WTC11 (cell line): Measurements from ENCODE around the gene GPR3. TPM values are rescaled to one million over a fixed set of nuclear protein-coding genes. Genes with fewer than 3 reads are reported as not detected.

Source experiments
- ATAC-seq: fragments of 200-7000 bp; cut with Tn5 transposase; 2 replicates; pipeline ENCODE4 v1.10.0; 2021; ENCODE audit warnings: mild to moderate bottlenecking, moderate library complexity
- CTCF ChIA-PET: fragments of 300-600 bp; sonication (Branson Sonifier 250); formaldehyde crosslinking; loops from one replicate; lab custom pipeline; 2021; ENCODE audit warnings: antibody characterized with exemption; lab: Charles Lee
- POLR2A ChIA-PET: fragments of 350-600 bp; sonication (Branson Sonifier 250); formaldehyde crosslinking; loops from one replicate; lab custom pipeline; 2021; ENCODE audit warnings: antibody characterized with exemption; lab: Charles Lee
- DNase-seq: peaks from one replicate; pipeline ENCODE4 v3.0.0; 2021; ENCODE audit warnings: low spot score
- H3K27ac Mint-ChIP-seq: 2 replicates; pipeline ENCODE4 v1.8.0; 2021; ENCODE audit warnings: mixed read lengths
- H3K27me3 Mint-ChIP-seq: 2 replicates; pipeline ENCODE4 v1.8.0; 2021; ENCODE audit warnings: low read depth, mild to moderate bottlenecking, moderate library complexity, mixed read lengths
- H3K36me3 Mint-ChIP-seq: 2 replicates; pipeline ENCODE4 v1.8.0; 2021; ENCODE audit warnings: mixed read lengths
- H3K4me1 Mint-ChIP-seq: 2 replicates; pipeline ENCODE4 v1.8.0; 2022; ENCODE audit warnings: mixed read lengths
- H3K4me3 Mint-ChIP-seq: 2 replicates; pipeline ENCODE4 v1.8.0; 2021; ENCODE audit warnings: mild to moderate bottlenecking, moderate library complexity, mixed read lengths
- H3K9me3 Mint-ChIP-seq: 2 replicates; pipeline ENCODE4 v1.8.0; 2021; ENCODE audit warnings: mixed read lengths
- CREB1 ChIP-seq: sonication (generic); formaldehyde crosslinking; IDR thresholded peaks from 2 replicates; pipeline ENCODE4 v1.8.0; 2023; ENCODE audit warnings: mild to moderate bottlenecking, missing genetic modification reagents
- ESRRA ChIP-seq: sonication (generic); formaldehyde crosslinking; IDR thresholded peaks from 2 replicates; pipeline ENCODE4 v1.8.1; 2022; ENCODE audit warnings: mild to moderate bottlenecking, missing genetic modification reagents, borderline replicate concordance
- ETV6 ChIP-seq: sonication (generic); formaldehyde crosslinking; IDR thresholded peaks from 2 replicates; pipeline ENCODE4 v1.8.1; 2022; ENCODE audit warnings: mild to moderate bottlenecking, missing genetic modification reagents
- GRHL2 ChIP-seq: fragments of 250-450 bp; sonication (Bioruptor Pico); IDR thresholded peaks from 2 replicates; pipeline ENCODE4 v1.8.0; 2022; ENCODE audit warnings: mild to moderate bottlenecking, moderate library complexity; ENCODE audit not compliant: insufficient replicate concordance, severe bottlenecking
- HMGXB4 ChIP-seq: sonication (generic); formaldehyde crosslinking; IDR thresholded peaks from 2 replicates; pipeline ENCODE4 v1.8.1; 2023; ENCODE audit warnings: mild to moderate bottlenecking, moderate library complexity, missing genetic modification reagents
- IRF2 ChIP-seq: sonication (generic); formaldehyde crosslinking; IDR thresholded peaks from 2 replicates; pipeline ENCODE4 v1.8.0; 2022; ENCODE audit warnings: low read depth, missing genetic modification reagents, borderline replicate concordance
- RELA ChIP-seq: sonication (generic); formaldehyde crosslinking; IDR thresholded peaks from 2 replicates; pipeline ENCODE4 v1.8.1; 2022; ENCODE audit warnings: missing genetic modification reagents, mild to moderate bottlenecking, borderline replicate concordance
- SOX15 ChIP-seq: fragments of 250-450 bp; sonication (Bioruptor Pico); IDR thresholded peaks from 2 replicates; pipeline ENCODE4 v1.9.0; 2021; ENCODE audit warnings: mild to moderate bottlenecking
- SP1 ChIP-seq: sonication (generic); formaldehyde crosslinking; conservative IDR thresholded peaks from 2 replicates; pipeline ENCODE4 v1.8.1; 2022; ENCODE audit warnings: missing genetic modification reagents
- USF2 ChIP-seq: sonication (generic); formaldehyde crosslinking; IDR thresholded peaks from 2 replicates; pipeline ENCODE4 v1.8.1; 2023; ENCODE audit warnings: mild to moderate bottlenecking, missing genetic modification reagents, moderate library complexity
- ZBTB21 ChIP-seq: sonication (generic); formaldehyde crosslinking; IDR thresholded peaks from 2 replicates; pipeline ENCODE4 v1.8.1; 2023; ENCODE audit warnings: mild to moderate bottlenecking, missing genetic modification reagents, borderline replicate concordance
- ZBTB43 ChIP-seq: sonication (generic); formaldehyde crosslinking; IDR thresholded peaks from 2 replicates; pipeline ENCODE4 v1.8.1; 2023; ENCODE audit warnings: mild to moderate bottlenecking, missing genetic modification reagents
- ZNF121 ChIP-seq: sonication (generic); formaldehyde crosslinking; IDR thresholded peaks from 2 replicates; pipeline ENCODE4 v1.8.0; 2023; ENCODE audit warnings: missing genetic modification reagents
- ZNF423 ChIP-seq: fragments of 250-450 bp; sonication (Bioruptor Pico); IDR thresholded peaks from 2 replicates; pipeline ENCODE4 v2.1.2; 2022; ENCODE audit warnings: mild to moderate bottlenecking, moderate library complexity
- ZNF425 ChIP-seq: fragments of 250-450 bp; sonication (Bioruptor Pico); conservative IDR thresholded peaks from 2 replicates; pipeline ENCODE4 v1.9.0; 2021; ENCODE audit warnings: mild to moderate bottlenecking
- total RNA-seq: library from RNA; stranded (reverse); gene quantifications from 3 replicates; pipeline ENCODE4 v1.2.3, GENCODE V29; 2021
- TF ChIP-seq, protein P1 (sequence below): fragments of 250-450 bp; sonication (Bioruptor Pico); IDR thresholded peaks from 2 replicates; pipeline ENCODE4 v2.1.2; 2022; ENCODE audit warnings: mild to moderate bottlenecking, moderate library complexity

GPR3 gene
- total RNA-seq, 1 experiment from 2014 or later = 12.4 TPM

GRCh38 chr1:27409669-27410068, 17.2 kb downstream of the GPR3 start (continued):
- TF ChIP-seq ESRRA (CRISPR knock-in tag) = no peak
- TF ChIP-seq HMGXB4 (CRISPR knock-in tag) = no peak
- TF ChIP-seq, protein P1, sequence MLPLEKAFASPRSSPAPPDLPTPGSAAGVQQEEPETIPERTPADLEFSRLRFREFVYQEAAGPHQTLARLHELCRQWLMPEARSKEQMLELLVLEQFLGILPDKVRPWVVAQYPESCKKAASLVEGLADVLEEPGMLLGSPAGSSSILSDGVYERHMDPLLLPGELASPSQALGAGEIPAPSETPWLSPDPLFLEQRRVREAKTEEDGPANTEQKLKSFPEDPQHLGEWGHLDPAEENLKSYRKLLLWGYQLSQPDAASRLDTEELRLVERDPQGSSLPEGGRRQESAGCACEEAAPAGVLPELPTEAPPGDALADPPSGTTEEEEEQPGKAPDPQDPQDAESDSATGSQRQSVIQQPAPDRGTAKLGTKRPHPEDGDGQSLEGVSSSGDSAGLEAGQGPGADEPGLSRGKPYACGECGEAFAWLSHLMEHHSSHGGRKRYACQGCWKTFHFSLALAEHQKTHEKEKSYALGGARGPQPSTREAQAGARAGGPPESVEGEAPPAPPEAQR (CRISPR knock-in tag) = no peak

DNA sequence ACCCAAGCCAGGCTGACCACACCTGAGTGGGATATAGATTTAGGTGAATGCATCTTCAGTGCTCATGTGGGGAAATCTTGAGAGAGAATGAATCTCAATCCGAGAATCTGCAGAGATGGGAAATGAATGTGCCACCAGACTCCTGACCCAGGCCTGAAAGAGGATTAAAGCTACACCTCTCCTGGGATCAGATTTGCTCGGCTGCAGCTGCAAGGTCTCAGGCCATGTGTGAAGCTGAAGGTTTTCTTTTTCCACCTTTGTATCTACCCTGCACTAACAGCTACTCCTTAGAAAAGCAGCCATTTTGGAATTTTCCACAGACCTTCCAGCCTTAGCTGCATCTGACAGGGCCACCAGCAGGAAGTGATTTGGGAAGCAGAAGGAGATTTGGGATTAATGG, 18.3 kb downstream of the GPR3 start:
- no peak for DNase-seq
- Mint-ChIP-seq H3K36me3 (peaks cover 71% of the 10 kb centered on the region), H3K4me1 (peaks cover 14% of the 10 kb centered on the region), H3K4me3 (no peak overlapping the region), H3K9me3 (no peaks in the 10 kb centered on the region), H3K27me3 (no peaks in the 10 kb centered on the region), H3K27ac (peak overlapping the region; percentile 34)
- ChIA-PET CTCF (interaction anchor here (0.5 to 1.7 kb wide), 4 partner anchors 9 to 301 kb away, joined by 3 to 4 read pairs (median 3); no protein-coding TSS in a partner anchor), POLR2A (no interaction called here)
- ATAC-seq = no peak
- TF ChIP-seq USF2 (CRISPR knock-in tag) = no peak

GRCh38 chr1:27412502-27412901, 20.1 kb downstream of the GPR3 start:
- CTCF ChIA-PET = no interaction called here
- POLR2A ChIA-PET = no interaction called here
- H3K36me3 Mint-ChIP-seq = peaks cover 84% of the 10 kb centered on the region
- DNase-seq (no peak), ATAC-seq (no peak)
- H3K4me1 Mint-ChIP-seq = peaks cover 7% of the 10 kb centered on the region
- no peak overlapping the region for H3K27ac Mint-ChIP-seq
- TF ChIP-seq ZNF121 (CRISPR knock-in tag) = no peak
- TF ChIP-seq ZNF423 = no peak
- no peak for TF ChIP-seq SOX15 (CRISPR knock-in tag)
- no peak for TF ChIP-seq ZBTB43
- no peak for TF ChIP-seq IRF2
- TF ChIP-seq SP1 (CRISPR knock-in tag) = no peak
- TF ChIP-seq ETV6 (CRISPR knock-in tag) = no peak
- no peak for TF ChIP-seq RELA (CRISPR knock-in tag)
- TF ChIP-seq ZBTB21 = no peak
- no peak for TF ChIP-seq CREB1
- no peak overlapping the region for H3K4me3 Mint-ChIP-seq
- H3K27me3 Mint-ChIP-seq = no peaks in the 10 kb centered on the region
- no peaks in the 10 kb centered on the region for H3K9me3 Mint-ChIP-seq

GRCh38 chr1:27413004-27413403, 20.6 kb downstream of the GPR3 start:
- DNase-seq (no peak), ATAC-seq (no peak)
- Mint-ChIP-seq H3K4me3 (no peak overlapping the region), H3K9me3 (no peaks in the 10 kb centered on the region), H3K36me3 (peaks cover 83% of the 10 kb centered on the region), H3K4me1 (peaks cover 10% of the 10 kb centered on the region), H3K27ac (no peak overlapping the region), H3K27me3 (no peaks in the 10 kb centered on the region)
- ChIA-PET POLR2A (no interaction called here), CTCF (no interaction called here)
- TF ChIP-seq ZNF425 (CRISPR knock-in tag) = no peak
- TF ChIP-seq ZBTB43 = no peak
- no peak for TF ChIP-seq SP1 (CRISPR knock-in tag)
- TF ChIP-seq GRHL2 = no peak
- TF ChIP-seq, protein P1 (CRISPR knock-in tag) = no peak
